Measurements from ENCODE around the gene HNF4A.

Gene HNF4A

DNA sequence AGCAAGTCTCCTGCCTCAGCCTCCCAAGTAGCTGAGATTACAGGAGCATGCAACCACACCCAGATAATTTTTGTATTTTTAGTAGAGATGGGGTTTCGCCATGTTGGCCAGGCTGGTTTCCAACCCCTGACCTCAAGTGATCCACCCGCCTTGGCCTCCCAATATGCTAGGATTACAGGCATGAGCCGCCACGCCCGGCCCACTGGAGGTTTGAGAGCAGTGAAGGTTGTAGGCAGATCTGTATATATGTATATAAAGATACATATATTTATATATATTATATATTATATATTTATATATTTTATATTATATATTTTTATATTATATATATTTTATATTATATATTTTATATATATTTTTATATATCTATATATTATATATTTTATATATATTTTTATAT is 82.0 kb downstream of the HNF4A start:
- TF ChIP-seq, protein P1, sequence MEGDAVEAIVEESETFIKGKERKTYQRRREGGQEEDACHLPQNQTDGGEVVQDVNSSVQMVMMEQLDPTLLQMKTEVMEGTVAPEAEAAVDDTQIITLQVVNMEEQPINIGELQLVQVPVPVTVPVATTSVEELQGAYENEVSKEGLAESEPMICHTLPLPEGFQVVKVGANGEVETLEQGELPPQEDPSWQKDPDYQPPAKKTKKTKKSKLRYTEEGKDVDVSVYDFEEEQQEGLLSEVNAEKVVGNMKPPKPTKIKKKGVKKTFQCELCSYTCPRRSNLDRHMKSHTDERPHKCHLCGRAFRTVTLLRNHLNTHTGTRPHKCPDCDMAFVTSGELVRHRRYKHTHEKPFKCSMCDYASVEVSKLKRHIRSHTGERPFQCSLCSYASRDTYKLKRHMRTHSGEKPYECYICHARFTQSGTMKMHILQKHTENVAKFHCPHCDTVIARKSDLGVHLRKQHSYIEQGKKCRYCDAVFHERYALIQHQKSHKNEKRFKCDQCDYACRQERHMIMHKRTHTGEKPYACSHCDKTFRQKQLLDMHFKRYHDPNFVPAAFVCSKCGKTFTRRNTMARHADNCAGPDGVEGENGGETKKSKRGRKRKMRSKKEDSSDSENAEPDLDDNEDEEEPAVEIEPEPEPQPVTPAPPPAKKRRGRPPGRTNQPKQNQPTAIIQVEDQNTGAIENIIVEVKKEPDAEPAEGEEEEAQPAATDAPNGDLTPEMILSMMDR (conservative IDR thresholded peaks at IDR 0.05; ENCODE audit: low read depth, low read length) = no peak
- no peak for DNase-seq (ENCODE audit: low read depth)
- no peak overlapping the region for H3K4me3 ChIP-seq (ENCODE audit: low read depth, low read length)

- no peak for DNase-seq (ENCODE audit: low read depth)
- TF ChIP-seq, protein P1 (conservative IDR thresholded peaks at IDR 0.05; ENCODE audit: low read depth, low read length) = no peak
These were observed 83.3 kb downstream of the HNF4A start for GRCh38 chr20:44438782-44439181.

DNA sequence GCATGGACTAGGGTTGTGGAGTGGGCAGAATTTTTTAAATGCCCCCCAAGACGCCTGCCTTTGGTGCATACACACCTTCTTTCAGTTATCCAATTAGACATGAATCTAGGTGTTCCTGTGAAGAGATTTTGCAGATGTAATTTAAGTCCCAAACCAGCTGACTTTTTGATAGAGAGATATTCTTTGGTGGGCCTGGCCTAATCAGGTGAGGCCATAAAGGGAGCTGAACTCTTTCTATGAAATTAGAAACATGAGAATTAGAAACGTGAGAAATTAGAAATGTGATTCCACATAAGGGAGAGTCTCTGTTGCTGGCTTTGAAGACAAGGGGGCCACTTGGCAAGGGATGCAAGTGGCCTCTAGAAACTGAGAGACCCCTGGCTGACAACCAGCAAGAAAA is 83.8 kb downstream of the HNF4A start:
- no peak for DNase-seq (ENCODE audit: low read depth)
- no peak overlapping the region for H3K4me3 ChIP-seq (ENCODE audit: low read depth, low read length)
- TF ChIP-seq, protein P1 (conservative IDR thresholded peaks at IDR 0.05; ENCODE audit: low read depth, low read length) = no peak

More at GRCh38 chr20:44438782-44439181, 83.3 kb downstream of the HNF4A start:
- H3K4me3 ChIP-seq (ENCODE audit: low read depth, low read length) = no peak overlapping the region

- TF ChIP-seq, protein P1 (conservative IDR thresholded peaks at IDR 0.05; ENCODE audit: low read depth, low read length) = no peak
- DNase-seq (ENCODE audit: low read depth) = no peak
- no peak overlapping the region for H3K4me3 ChIP-seq (ENCODE audit: low read depth, low read length)
These were observed 87.0 kb downstream of the HNF4A start for GRCh38 chr20:44442298-44443070.

DNA sequence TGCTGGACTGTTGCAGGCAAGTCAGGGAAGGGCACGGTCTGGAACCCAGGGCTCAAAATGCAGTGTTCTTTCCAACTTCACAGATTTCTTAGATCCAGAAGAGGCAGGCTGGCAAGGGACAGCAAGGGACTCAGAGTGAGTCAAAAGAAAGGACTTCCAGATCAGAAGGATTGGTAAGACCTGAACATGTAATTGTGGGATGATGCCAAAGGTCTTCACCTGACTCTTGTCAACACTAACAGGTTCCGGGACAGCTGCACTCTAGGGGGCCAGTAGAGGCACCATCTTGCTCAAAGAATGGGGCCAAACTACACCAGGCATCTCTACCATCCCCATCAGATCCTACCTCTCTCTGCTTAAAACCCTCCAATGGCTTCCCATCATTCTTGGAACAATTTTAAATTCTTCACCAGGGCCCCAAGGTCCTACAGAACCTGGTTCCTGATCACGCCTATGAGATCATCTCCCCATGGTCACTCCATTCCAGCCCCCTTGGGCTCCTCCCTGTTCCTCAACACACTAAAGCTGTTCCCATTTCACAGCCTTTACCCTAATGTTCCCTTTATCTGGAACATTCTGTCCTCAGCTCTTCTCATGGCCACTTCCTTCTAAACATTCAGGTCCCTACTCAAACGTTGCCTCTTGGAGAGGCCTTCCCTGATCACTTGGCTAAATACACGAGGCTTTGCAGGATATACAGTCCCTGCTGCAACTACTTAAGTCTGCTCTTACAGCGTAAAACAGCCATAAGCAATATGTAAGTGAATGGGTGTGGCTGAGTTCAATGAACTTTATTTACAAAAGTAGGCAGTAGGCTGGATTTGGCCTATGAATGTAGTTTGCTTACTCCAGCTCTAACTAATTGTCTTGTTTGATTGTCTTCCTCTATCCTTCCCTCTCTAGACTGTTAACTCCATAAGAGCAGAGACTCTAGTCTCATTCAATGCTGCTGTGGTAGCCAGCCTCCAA is 90.5 kb downstream of the HNF4A start:
- TF ChIP-seq, protein P1 (conservative IDR thresholded peaks at IDR 0.05; ENCODE audit: low read depth, low read length) = no peak
- no peak overlapping the region for H3K4me3 ChIP-seq (ENCODE audit: low read depth, low read length)
- no peak for DNase-seq (ENCODE audit: low read depth)

- no peak for DNase-seq (ENCODE audit: low read depth)
- no peak overlapping the region for H3K4me3 ChIP-seq (ENCODE audit: low read depth, low read length)
- TF ChIP-seq, protein P1 (conservative IDR thresholded peaks at IDR 0.05; ENCODE audit: low read depth, low read length) = no peak
These were observed 92.4 kb downstream of the HNF4A start for GRCh38 chr20:44447827-44448419.
